H54 (cell line): ENCODE measurements around the gene SLC46A3.

Experiments
- DNase-seq: peaks from one replicate; pipeline ENCODE4 v3.0.0; 2011; ENCODE audit warnings: low spot score, mixed read lengths; ENCODE audit not compliant: insufficient read length
- FAIRE-seq: peaks from 3 replicates; lab custom pipeline; 2011; peaks lifted over from hg19 to GRCh38; lab: Jason Lieb, UNC
- POLR2A ChIP-seq: IDR thresholded peaks from 2 replicates; pipeline ENCODE4 v1.6.1; 2011; ENCODE audit warnings: low read depth, mild to moderate bottlenecking, low read length

Gene SLC46A3

GRCh38 chr13:28718543-28719226 is at the start of gene SLC46A3:
SLC46A3 (minus strand) TSS chr13:28718970; CDS start chr13:28717998, 972 bp downstream.
- DNase-seq (peak; percentile 89), FAIRE-seq (no peak)
- TF ChIP-seq POLR2A, result peak; percentile 75

GRCh38 chr13:28763887-28764286 is 45.1 kb upstream of the SLC46A3 start:
- FAIRE-seq (no peak), DNase-seq (no peak)

DNA sequence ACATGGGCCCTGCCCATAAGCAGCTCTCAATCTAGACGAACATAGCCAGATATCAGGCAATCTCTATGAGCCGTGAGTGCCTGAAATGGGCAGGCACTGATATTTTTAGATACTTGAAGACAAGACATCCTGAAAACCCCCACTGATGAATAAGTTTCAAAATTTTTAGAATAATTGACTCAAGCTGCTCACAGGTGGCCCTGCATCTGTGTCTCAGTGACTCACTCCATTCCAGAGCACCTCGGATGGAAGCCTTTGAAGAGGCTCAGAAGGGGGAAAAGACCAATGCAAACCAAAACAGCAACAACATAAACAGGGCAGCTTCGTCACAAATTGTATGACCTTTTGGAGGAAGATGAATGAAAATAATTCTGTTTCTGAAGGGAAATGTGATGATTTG is 42.8 kb upstream of the SLC46A3 start:
- no peak for TF ChIP-seq POLR2A
- no peak for FAIRE-seq
- DNase-seq, result no peak

More at GRCh38 chr13:28763887-28764286, 45.1 kb upstream of the SLC46A3 start:
- TF ChIP-seq POLR2A, result no peak

DNA sequence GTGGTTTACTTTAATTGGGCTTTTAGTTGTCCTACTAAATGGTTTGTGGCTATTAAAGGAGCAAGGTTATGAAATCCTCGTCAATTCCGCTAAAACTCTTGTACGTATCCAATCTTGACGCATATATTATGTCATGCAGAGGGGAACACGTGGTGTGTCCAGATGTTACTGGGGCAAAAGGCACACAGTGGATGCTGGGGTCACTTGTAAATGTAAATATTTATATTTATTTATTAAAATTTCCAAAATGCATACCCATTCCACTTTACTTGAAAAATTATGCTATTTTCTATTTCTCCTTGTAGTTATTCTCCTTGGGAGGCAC is 36.7 kb upstream of the SLC46A3 start:
- no peak for TF ChIP-seq POLR2A
- FAIRE-seq (no peak), DNase-seq (no peak)

GRCh38 chr13:28754698-28755545 is 36.2 kb upstream of the SLC46A3 start:
- DNase-seq, result no peak
- no peak for TF ChIP-seq POLR2A
- FAIRE-seq, result no peak

DNA sequence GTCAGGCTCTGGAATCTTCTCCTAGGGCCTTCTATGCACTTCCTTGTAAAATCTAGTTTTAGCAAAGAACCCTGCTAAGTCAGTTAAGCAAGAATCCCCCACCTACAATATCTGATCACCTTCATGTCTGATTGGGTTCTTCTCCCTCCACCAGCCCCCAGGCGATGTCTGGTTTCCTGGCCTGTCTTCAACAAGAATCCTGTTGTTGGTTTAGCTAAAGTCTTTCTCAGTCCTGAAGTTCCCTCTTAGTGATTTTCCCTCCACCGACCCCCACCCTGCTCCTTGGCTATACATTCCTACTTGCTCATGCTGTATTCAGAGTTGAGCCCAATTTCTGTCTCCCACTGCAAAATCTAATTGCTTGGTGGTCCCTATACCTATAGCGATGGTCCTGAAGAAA is 35.2 kb upstream of the SLC46A3 start:
- no peak for TF ChIP-seq POLR2A
- DNase-seq (no peak), FAIRE-seq (no peak)

DNA sequence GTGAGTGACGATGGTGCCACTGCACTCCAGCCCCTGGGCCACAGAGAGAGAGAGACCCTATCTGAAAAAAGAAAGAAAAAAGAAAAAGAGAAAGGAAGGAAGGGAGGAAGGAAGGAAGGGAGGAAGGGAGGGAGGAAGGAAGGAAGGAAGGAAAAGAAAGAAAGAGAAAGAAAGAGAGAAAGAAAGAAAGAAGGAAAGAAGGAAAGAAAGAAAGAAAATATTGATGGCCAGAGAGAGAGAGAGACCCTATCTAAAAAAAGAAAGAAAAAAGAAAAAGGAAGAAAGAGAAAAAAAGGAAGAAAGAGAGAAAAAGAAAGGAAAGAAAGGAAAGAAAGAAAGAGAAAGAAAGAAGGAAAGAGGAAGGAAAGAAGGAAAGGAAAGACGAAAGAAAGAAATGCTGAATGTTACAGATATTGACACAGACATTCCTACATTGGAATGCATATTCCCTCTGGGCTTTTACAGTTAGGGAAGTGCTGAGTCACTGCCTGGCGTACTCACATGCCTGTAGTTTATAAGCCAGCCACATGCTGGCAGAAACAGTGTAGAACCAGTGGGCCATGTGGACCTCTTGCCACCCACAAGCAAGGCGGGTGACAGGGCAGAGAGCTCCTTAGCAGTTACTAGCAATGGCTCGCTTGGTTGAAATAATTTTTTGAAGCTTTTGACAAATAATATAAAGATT is 34.6 kb upstream of the SLC46A3 start:
- FAIRE-seq, result peak; percentile 72
- peak; percentile 56 for DNase-seq
- no peak for TF ChIP-seq POLR2A

GRCh38 chr13:28751175-28751960 is 32.6 kb upstream of the SLC46A3 start:
- FAIRE-seq, result no peak
- no peak for DNase-seq
- no peak for TF ChIP-seq POLR2A

DNA sequence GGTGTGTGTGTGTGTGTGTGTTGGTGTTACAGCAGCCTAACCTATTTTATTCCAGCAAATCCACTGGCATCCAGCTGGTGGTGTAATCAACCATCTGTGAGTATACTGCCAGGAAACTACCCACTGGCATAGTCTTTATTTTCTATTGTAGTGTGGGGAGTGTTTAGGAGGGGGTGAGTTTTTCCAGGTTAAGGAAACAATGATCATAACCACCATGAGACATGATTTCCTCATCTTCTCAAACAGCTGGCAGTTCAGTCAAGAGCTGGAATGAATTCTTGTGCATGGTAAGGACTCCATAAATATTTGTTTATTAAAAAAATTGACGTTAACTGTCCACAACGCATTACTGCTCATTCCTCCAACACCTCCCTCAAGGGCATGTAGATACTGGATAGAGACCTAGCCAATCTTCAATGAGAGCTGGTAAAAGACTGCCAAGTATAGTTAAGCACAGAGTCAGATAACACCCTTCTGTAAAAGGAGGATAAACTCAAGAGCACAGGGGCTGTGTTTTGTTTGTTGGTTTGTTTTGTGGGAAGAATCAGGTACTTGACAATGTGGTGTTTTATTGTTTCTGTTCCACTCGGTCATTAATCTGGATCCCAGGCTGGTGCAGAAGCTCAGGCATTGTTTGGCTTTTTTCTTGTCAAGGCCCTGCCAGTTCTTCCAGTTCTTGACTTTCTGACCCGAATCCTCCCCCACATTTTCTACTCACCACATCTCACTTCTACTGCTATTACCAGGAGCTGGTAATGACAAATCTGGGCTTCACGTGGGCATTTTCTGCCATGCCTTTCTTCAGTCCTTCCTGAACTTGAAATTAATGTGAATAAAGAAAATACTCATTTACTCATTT is 31.6 kb upstream of the SLC46A3 start:
- DNase-seq, result no peak
- TF ChIP-seq POLR2A, result no peak
- no peak for FAIRE-seq

GRCh38 chr13:28747851-28748250 is 29.1 kb upstream of the SLC46A3 start:
- FAIRE-seq (no peak), DNase-seq (no peak)
- no peak for TF ChIP-seq POLR2A

- DNase-seq, result no peak
- no peak for FAIRE-seq
- no peak for TF ChIP-seq POLR2A
Observed at GRCh38 chr13:28746287-28746612, 27.5 kb upstream of the SLC46A3 start.

GRCh38 chr13:28744656-28745055 is 25.9 kb upstream of the SLC46A3 start:
- TF ChIP-seq POLR2A, result no peak
- no peak for FAIRE-seq
- DNase-seq, result no peak

DNA sequence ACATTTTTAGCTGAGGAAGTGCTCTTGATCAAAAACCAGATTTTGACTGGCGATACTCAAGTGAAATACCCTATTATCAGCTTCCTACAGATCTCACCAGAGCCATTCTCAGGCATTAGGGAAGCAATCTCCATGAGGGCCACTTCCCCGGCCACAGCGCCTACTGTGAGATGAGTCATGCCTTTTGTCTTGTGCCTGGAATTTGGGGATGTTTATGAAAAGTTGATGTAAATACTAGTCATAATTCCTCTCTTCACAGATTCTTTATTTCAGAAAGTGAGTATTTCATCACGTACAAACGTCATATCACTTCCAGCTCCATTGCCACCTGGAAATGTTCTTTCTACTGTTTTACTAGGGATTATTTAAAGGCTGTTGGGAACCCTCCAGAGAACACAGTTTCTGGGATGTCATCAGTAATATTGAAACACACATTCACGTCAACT is 25.3 kb upstream of the SLC46A3 start:
- FAIRE-seq, result no peak
- DNase-seq, result peak; percentile 12
- no peak for TF ChIP-seq POLR2A
